PC-3 (cell line): ENCODE results near the gene HMX3.

Experiments used
- CTCF ChIP-seq: fragments of 300-600 bp; sonication (generic); conservative IDR thresholded peaks from 2 replicates; pipeline ENCODE4 v1.5.1; 2017; ENCODE audit warnings: antibody characterized with exemption, low read depth, mild to moderate bottlenecking, low read length
- EZH2 ChIP-seq: fragments of 300-600 bp; sonication (generic); IDR thresholded peaks from one replicate; pipeline ENCODE4 v1.6.1; 2017; ENCODE audit warnings: antibody characterized with exemption, mild to moderate bottlenecking, low read length; ENCODE audit not compliant: unreplicated experiment

DNA sequence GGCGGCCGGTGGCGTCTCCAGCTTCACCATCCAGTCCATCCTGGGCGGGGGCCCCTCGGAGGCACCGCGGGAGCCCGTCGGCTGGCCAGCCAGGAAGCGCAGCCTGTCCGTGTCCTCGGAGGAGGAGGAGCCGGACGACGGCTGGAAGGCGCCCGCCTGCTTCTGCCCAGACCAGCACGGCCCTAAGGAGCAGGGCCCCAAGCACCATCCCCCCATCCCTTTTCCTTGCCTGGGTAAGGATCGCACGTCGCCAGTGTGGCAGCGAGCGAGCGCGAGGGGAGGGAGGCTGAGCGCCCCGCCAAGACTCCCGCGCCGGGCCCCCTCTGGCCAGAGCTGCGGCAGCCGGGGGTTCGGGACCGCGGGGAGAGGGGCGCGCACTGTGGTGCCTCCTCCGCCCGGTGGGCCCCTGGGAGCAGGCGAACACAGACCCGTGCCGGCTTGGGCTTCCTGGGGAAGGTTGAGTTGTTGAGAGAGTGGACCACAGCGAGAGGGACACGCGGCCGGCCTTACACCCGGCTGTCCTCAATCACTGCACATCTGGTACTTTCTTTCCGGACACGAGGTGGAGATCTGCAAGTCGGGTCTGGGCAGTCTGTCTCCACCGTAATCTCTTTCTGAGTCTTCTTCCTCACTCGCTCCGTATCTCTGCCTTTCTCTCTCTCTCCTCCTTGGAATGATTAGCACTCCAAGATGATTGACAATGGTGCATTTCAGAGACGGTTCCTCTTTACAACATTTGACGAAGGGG is 12.8 kb downstream of the HMX3 start:
- TF ChIP-seq CTCF (no peak), EZH2 (no peak)
